Large intestine (tissue), 3 donors: ENCODE data around the gene MYO7A. TPM values are rescaled to one million over a fixed set of nuclear protein-coding genes. Genes with fewer than 3 reads are reported as not detected.

ENCODE experiments used
- DNase-seq, 2 donors: peaks; one replicate each; pipeline versions ENCODE4 v3.0.0 to v3.0.0-alpha.2; 2013
- H3K27ac ChIP-seq: one replicate; pipeline ENCODE4 v1.5.1; 2013; ENCODE audit warnings: low read length
- H3K27me3 ChIP-seq: 2 replicates; pipeline ENCODE4 v1.6.1; 2013; ENCODE audit warnings: low read length; ENCODE audit not compliant: control insufficient read depth, insufficient read depth
- H3K36me3 ChIP-seq: 2 replicates; pipeline ENCODE4 v1.6.1; 2013; ENCODE audit warnings: low read length; ENCODE audit not compliant: control insufficient read depth, insufficient read depth
- H3K4me1 ChIP-seq: one replicate; pipeline ENCODE4 v1.6.1; 2013; ENCODE audit warnings: low read length; ENCODE audit not compliant: control insufficient read depth, insufficient read depth
- H3K4me3 ChIP-seq: one replicate; pipeline ENCODE4 v1.5.1; 2013; ENCODE audit warnings: low read length
- H3K9me3 ChIP-seq: one replicate; pipeline ENCODE4 v1.6.1; 2013; ENCODE audit warnings: mild to moderate bottlenecking, low read depth, low read length, moderate library complexity; ENCODE audit not compliant: control insufficient read depth
- WGBS: methylation state at CpG from one replicate; pipeline ENCODE4 v1.1.5; 2013; ENCODE audit warnings: low lambda C conversion rate; ENCODE audit not compliant: insufficient coverage; 5-methylcytosine and 5-hydroxymethylcytosine counted together
- polyA plus RNA-seq: library from polyadenylated mRNA; unstranded; fragments of 120-200 nt; gene quantifications from one replicate; pipeline ENCODE4 v1.2.1, GENCODE V29; 2013

Gene MYO7A
- polyA plus RNA-seq, 1 donor, result 68.4 TPM

- Histone ChIP-seq H3K27ac (no peak overlapping the region), H3K4me1 (peaks cover 18% of the 10 kb centered on the region), H3K9me3 (no peaks in the 10 kb centered on the region), H3K36me3 (peaks cover 41% of the 10 kb centered on the region), H3K27me3 (no peaks in the 10 kb centered on the region), H3K4me3 (no peak overlapping the region)
- no CpG with 5 or more reads among the region's 20 CpGs for WGBS
- DNase-seq, result no peak
Measured at GRCh38 chr11:77153276-77154185, 25.5 kb downstream of the MYO7A start.

- no CpG with 5 or more reads among the region's 10 CpGs for WGBS
- H3K27me3 ChIP-seq, result no peaks in the 10 kb centered on the region
- peaks cover 50% of the 10 kb centered on the region for H3K36me3 ChIP-seq
- no peak overlapping the region for H3K4me3 ChIP-seq
- no peak for DNase-seq
- no peaks in the 10 kb centered on the region for H3K9me3 ChIP-seq
- no peak overlapping the region for H3K27ac ChIP-seq
- peaks cover 9% of the 10 kb centered on the region for H3K4me1 ChIP-seq
Measured at GRCh38 chr11:77154381-77155081, 26.5 kb downstream of the MYO7A start.

GRCh38 chr11:77155082-77155475 is 27.0 kb downstream of the MYO7A start:
- H3K4me1 ChIP-seq, result peaks cover 8% of the 10 kb centered on the region
- WGBS, result no CpG with 5 or more reads among the region's 4 CpGs
- H3K27me3 ChIP-seq, result no peaks in the 10 kb centered on the region
- no peaks in the 10 kb centered on the region for H3K9me3 ChIP-seq
- DNase-seq, result no peak
- no peak overlapping the region for H3K4me3 ChIP-seq
- H3K27ac ChIP-seq, result no peak overlapping the region
- H3K36me3 ChIP-seq, result peaks cover 48% of the 10 kb centered on the region

- Histone ChIP-seq H3K4me1 (peaks cover 8% of the 10 kb centered on the region), H3K9me3 (no peaks in the 10 kb centered on the region), H3K4me3 (no peak overlapping the region), H3K27me3 (no peaks in the 10 kb centered on the region), H3K27ac (no peak overlapping the region), H3K36me3 (peaks cover 50% of the 10 kb centered on the region)
- no CpG with 5 or more reads among the region's 13 CpGs for WGBS
- DNase-seq, result no peak
Measured at GRCh38 chr11:77155556-77156130, 27.6 kb downstream of the MYO7A start.

- Histone ChIP-seq H3K36me3 (peaks cover 49% of the 10 kb centered on the region), H3K9me3 (no peaks in the 10 kb centered on the region)
- no peak for DNase-seq
Measured at GRCh38 chr11:77156396-77157195, 28.6 kb downstream of the MYO7A start.

GRCh38 chr11:77158041-77158695 is 30.1 kb downstream of the MYO7A start:
- no peaks in the 10 kb centered on the region for H3K27me3 ChIP-seq
- no CpG with 5 or more reads among the region's 19 CpGs for WGBS
- peaks cover under 1% of the 10 kb centered on the region for H3K4me1 ChIP-seq
- H3K27ac ChIP-seq, result no peak overlapping the region
- H3K4me3 ChIP-seq, result no peak overlapping the region
- H3K9me3 ChIP-seq, result no peaks in the 10 kb centered on the region
- peaks cover 59% of the 10 kb centered on the region for H3K36me3 ChIP-seq
- DNase-seq, result no peak

More at GRCh38 chr11:77156396-77157195, 28.6 kb downstream of the MYO7A start:
- 88% methylated on average over 1 of the region's 26 CpGs for WGBS
- no peaks in the 10 kb centered on the region for H3K27me3 ChIP-seq
- H3K4me1 ChIP-seq, result peaks cover 8% of the 10 kb centered on the region
- H3K27ac ChIP-seq, result no peak overlapping the region
- no peak overlapping the region for H3K4me3 ChIP-seq

GRCh38 chr11:77159219-77159936 is 31.3 kb downstream of the MYO7A start:
- Histone ChIP-seq H3K36me3 (peaks cover 62% of the 10 kb centered on the region), H3K27me3 (no peaks in the 10 kb centered on the region), H3K27ac (no peak overlapping the region), H3K9me3 (no peaks in the 10 kb centered on the region), H3K4me3 (no peak overlapping the region), H3K4me1 (no peaks in the 10 kb centered on the region)
- DNase-seq, result no peak
- whole genome bisulfite sequencing, result 100% methylated on average over 1 of the region's 4 CpGs

- Histone ChIP-seq H3K36me3 (peaks cover 64% of the 10 kb centered on the region), H3K27me3 (no peaks in the 10 kb centered on the region), H3K4me1 (no peaks in the 10 kb centered on the region), H3K4me3 (no peak overlapping the region), H3K27ac (no peak overlapping the region), H3K9me3 (no peaks in the 10 kb centered on the region)
- DNase-seq, result no peak
- no CpG with 5 or more reads among the region's 20 CpGs for WGBS
Measured at GRCh38 chr11:77159937-77160495, 32.0 kb downstream of the MYO7A start.

GRCh38 chr11:77163271-77163670 is 35.2 kb downstream of the MYO7A start:
- Histone ChIP-seq H3K27me3 (no peaks in the 10 kb centered on the region), H3K36me3 (peaks cover 68% of the 10 kb centered on the region), H3K9me3 (no peaks in the 10 kb centered on the region), H3K4me1 (no peaks in the 10 kb centered on the region), H3K4me3 (no peak overlapping the region), H3K27ac (no peak overlapping the region)
- no peak for DNase-seq
- WGBS, result 100% methylated on average over 1 of the region's 6 CpGs
